Measurements from ENCODE around the gene CARD8. TPM values are rescaled to one million over a fixed set of nuclear protein-coding genes. Genes with fewer than 3 reads are reported as not detected.

Gene CARD8
- total and polyA plus RNA-seq, 2 of the 8 experiments (the other 6 are each of a cell fraction or from before 2014, with no cell fraction given), result 8.9 to 24.4 TPM

DNA sequence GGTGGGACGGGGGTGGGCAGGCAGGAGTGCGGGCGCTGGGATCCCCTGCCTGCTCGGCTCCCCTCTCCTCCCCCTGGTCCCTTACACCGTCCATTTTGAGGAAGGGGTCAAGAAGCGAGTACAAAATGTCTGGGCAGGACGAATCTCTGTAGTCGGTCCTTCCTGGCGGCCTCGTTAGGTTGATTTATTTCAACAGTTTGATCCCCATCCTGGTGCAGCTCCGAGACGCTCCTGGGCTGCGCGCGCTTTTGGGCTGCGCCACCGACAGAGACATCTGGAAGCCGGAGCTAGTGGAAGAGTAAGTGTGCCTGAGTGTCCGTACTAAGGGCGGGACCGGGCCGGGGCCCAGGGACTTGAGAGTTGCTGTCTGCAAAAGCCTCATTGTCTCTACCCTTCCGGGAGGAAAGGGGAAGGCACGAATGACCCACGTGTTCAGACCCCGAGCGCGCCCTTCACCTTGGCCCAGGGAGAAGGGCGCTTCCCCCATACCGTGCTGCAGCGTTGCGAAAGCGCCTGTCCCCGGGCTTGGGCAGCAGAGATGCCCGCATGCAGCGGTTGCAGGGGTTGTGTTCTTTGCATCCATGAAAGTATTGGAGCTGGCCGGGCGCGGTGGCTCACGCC, 15.9 kb upstream of the CARD8 start:
- no peak overlapping the region for H3K14ac ChIP-seq (ENCODE audit: insufficient read length)
- no peak overlapping the region for H3K23ac ChIP-seq (ENCODE audit: insufficient read length)
- 7% methylated on average over 36 of the region's 40 CpGs; no CpG with 5 or more reads in 1 of the 2 experiments for WGBS, 2 experiments (ENCODE audit: extremely low coverage in 1 of 2, insufficient coverage in 1 of 2, insufficient read length in 1 of 2, insufficient replicate concordance in 2 of 2, low coverage in 1 of 2, low lambda C conversion rate in 2 of 2, missing lambda C conversion rate in 1 of 2)
- peak overlapping the region; percentile 75 to 97 (median 84) for H3K4me3 ChIP-seq (ENCODE audit: extremely low read depth in 1 of 4, insufficient read depth in 2 of 4, low read depth in 3 of 4, low read length in 4 of 4)
- H3K9ac ChIP-seq (replicated peaks in 1 of 4; ENCODE audit: extremely low read depth in 1 of 4, low read depth in 3 of 4, low read length in 3 of 4), result peak overlapping the region; percentile 69 to 94 (median 91)
- H2BK120ac ChIP-seq (replicated peaks; ENCODE audit: low read depth, low read length), result peak overlapping the region; percentile 90
- H2BK15ac ChIP-seq (ENCODE audit: low read length), result no peak overlapping the region
- FAIRE-seq (no peak), DNase-seq (ENCODE audit: low read depth in 1 of 2, low spot score in 2 of 2) (peak; percentile 51 to 82)
- H4K5ac ChIP-seq (ENCODE audit: insufficient read length, low read depth, low read length), result peak overlapping the region; percentile 97
- H4K20me1 ChIP-seq (replicated peaks in 1 of 2; ENCODE audit: control insufficient read depth in 1 of 2, insufficient read depth in 2 of 2, low read length in 2 of 2), result no peaks in the 10 kb centered on the region
- H2AFZ ChIP-seq (ENCODE audit: low read length), result no peak overlapping the region
- H4K91ac ChIP-seq (replicated peaks; ENCODE audit: insufficient read length, low read length), result peak overlapping the region; percentile 97
- peaks cover 3% of the 10 kb centered on the region for H3K23me2 ChIP-seq (ENCODE audit: low read depth, low read length)
- H3K4me1 ChIP-seq (replicated peaks in 1 of 4; ENCODE audit: control insufficient read depth in 3 of 4, insufficient read depth in 4 of 4, low read length in 3 of 4), result peaks cover 0 to 4% (median 3%) of the 10 kb centered on the region in 4 experiments; a peak in 3 of 7 replicates
- peak overlapping the region; percentile 99 for H4K8ac ChIP-seq (ENCODE audit: extremely low read depth, insufficient read depth, low read length)
- peak overlapping the region; percentile 97 for H3K56ac ChIP-seq (replicated peaks; ENCODE audit: insufficient read length, low read depth, low read length)
- H3K79me2 ChIP-seq (ENCODE audit: control insufficient read depth in 1 of 2, insufficient read depth in 2 of 2, low read length in 2 of 2), result peaks cover 0 to 21% of the 10 kb centered on the region in 2 experiments; a peak in 2 of 4 replicates
- peaks cover 3% of the 10 kb centered on the region; the same call in 1 of the 2 replicates for H3K79me1 ChIP-seq (ENCODE audit: low read depth, low read length)
- no peaks in the 10 kb centered on the region for H3K27me3 ChIP-seq (replicated peaks in 1 of 4; ENCODE audit: control insufficient read depth in 3 of 4, extremely low read depth in 1 of 4, insufficient read depth in 3 of 4, low read length in 3 of 4)
- 0 out of 2 replicates have a peak overlapping the region, but pooled peaks have one; percentile 9 for H2BK12ac ChIP-seq (ENCODE audit: low read depth, low read length)
- H2AK5ac ChIP-seq (ENCODE audit: low read depth, low read length), result no peak overlapping the region
- H3K4me2 ChIP-seq (ENCODE audit: insufficient read depth in 1 of 2, low read depth in 2 of 2, low read length in 2 of 2), result peak overlapping the region; percentile 73 to 84
- peak overlapping the region; percentile 85 for H3K4ac ChIP-seq (replicated peaks; ENCODE audit: insufficient read length, low read depth, low read length)
- CTCF ChIA-PET (ENCODE audit: partially characterized antibody), result interaction anchor here (0.8 to 17.9 kb wide), 8 partner anchors 8 to 145 kb away, joined by 3 to 212 read pairs (median 4); partner anchors contain the start of gene KDELR1
- H2BK20ac ChIP-seq (ENCODE audit: low read length), result no peak overlapping the region
- POLR2A ChIA-PET (ENCODE audit: partially characterized antibody), result interaction anchor here (0.7 to 5.2 kb wide), 16 partner anchors 8 to 219 kb away, joined by 3 to 35 read pairs (median 6); partner anchors contain the start of gene CARD8
- peak overlapping the region; percentile 92 for H2BK5ac ChIP-seq (ENCODE audit: low read depth, low read length)
- H3K36me3 ChIP-seq (ENCODE audit: control insufficient read depth in 2 of 4, insufficient read depth in 4 of 4, low read length in 3 of 4), result peaks cover 0 to 4% (median 2%) of the 10 kb centered on the region in 4 experiments; a peak in 4 of 8 replicates
- H3K27ac ChIP-seq (ENCODE audit: low read depth, low read length), result peak overlapping the region; percentile 93
- H3K18ac ChIP-seq (ENCODE audit: extremely low read depth, low read length), result peak overlapping the region; percentile 64
- 0 out of 4 replicates have a peak, but pooled peaks cover 0 to 4% of the 10 kb centered on the region in 2 experiments for H3K9me3 ChIP-seq (ENCODE audit: insufficient read depth in 2 of 2, low read depth in 1 of 2, low read length in 1 of 2)
- TF ChIP-seq SAP30 (IDR thresholded peaks at IDR 0.05; ENCODE audit: insufficient read depth, insufficient replicate concordance, low read length), result peak; percentile 62
- TF ChIP-seq TBP (IDR thresholded peaks at IDR 0.05; ENCODE audit: low read depth, low read length), result peak; percentile 64
- TF ChIP-seq SIN3A (conservative IDR thresholded peaks at IDR 0.05 in 1 of 2, IDR thresholded peaks at IDR 0.05 in 1 of 2; ENCODE audit: low read depth in 1 of 2, low read length in 2 of 2), result peak in 1 of 2 experiments; percentile 35; a peak in 1 of 4 replicates
- no peak for TF ChIP-seq RFX5 (IDR thresholded peaks at IDR 0.05; ENCODE audit: borderline replicate concordance, low read depth, low read length)
- TF ChIP-seq RBBP5 (IDR thresholded peaks at IDR 0.05; ENCODE audit: borderline replicate concordance, low read depth, low read length), result peak; percentile 67; the same call in 1 of the 2 replicates
- TF ChIP-seq TAF1 (IDR thresholded peaks at IDR 0.05; ENCODE audit: low read depth, low read length), result peak; percentile 70
- peak; percentile 51; the same call in 1 of the 2 replicates for TF ChIP-seq PHF8 (conservative IDR thresholded peaks at IDR 0.05; ENCODE audit: low read depth, low read length)
- TF ChIP-seq POLR2A (IDR thresholded peaks at IDR 0.05; ENCODE audit: control extremely low read depth in 1 of 2, low read depth in 2 of 2, low read length in 2 of 2), result peak; percentile 48 to 90
- TF ChIP-seq, protein P1, sequence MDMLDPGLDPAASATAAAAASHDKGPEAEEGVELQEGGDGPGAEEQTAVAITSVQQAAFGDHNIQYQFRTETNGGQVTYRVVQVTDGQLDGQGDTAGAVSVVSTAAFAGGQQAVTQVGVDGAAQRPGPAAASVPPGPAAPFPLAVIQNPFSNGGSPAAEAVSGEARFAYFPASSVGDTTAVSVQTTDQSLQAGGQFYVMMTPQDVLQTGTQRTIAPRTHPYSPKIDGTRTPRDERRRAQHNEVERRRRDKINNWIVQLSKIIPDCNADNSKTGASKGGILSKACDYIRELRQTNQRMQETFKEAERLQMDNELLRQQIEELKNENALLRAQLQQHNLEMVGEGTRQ (IDR thresholded peaks at IDR 0.05; ENCODE audit: low read length), result no peak

Data from H1 (cell line).